GM23338 (cell line): ENCODE data around the gene NT5M. TPM values are rescaled to one million over a fixed set of nuclear protein-coding genes. Genes with fewer than 3 reads are reported as not detected.

ENCODE experiments used
- ATAC-seq: fragments of 200-7000 bp; cut with Tn5 transposase; 3 replicates; pipeline ENCODE4 v1.9.1; 2020
- DNase-seq: peaks from one replicate; pipeline ENCODE4 v3.0.0-alpha.2; 2015; ENCODE audit warnings: low spot score
- H2AFZ ChIP-seq: fragments of 200-600 bp; sonication (generic); 2 replicates; pipeline ENCODE4 v1.8.0; 2016; ENCODE audit warnings: antibody characterized with exemption, mild to moderate bottlenecking, moderate library complexity
- H3F3A ChIP-seq: fragments of 200-600 bp; sonication (generic); replicated peaks from 2 replicates; pipeline ENCODE4 v1.8.0; 2017; ENCODE audit warnings: antibody characterized with exemption, mixed run types, low read depth
- H3K27ac ChIP-seq: fragments of 200-600 bp; sonication (generic); 2 replicates; pipeline ENCODE4 v1.6.1; 2016; ENCODE audit warnings: low read depth
- H3K27me3 ChIP-seq: fragments of 200-600 bp; sonication (generic); 2 replicates; pipeline ENCODE4 v1.8.0; 2016; ENCODE audit warnings: mild to moderate bottlenecking, mixed run types, moderate library complexity; ENCODE audit not compliant: insufficient read depth
- H3K36me3 ChIP-seq: fragments of 200-600 bp; sonication (generic); 2 replicates; pipeline ENCODE4 v1.8.0; 2016; ENCODE audit warnings: mild to moderate bottlenecking; ENCODE audit not compliant: insufficient read depth
- H3K4me1 ChIP-seq: fragments of 200-600 bp; sonication (generic); 2 replicates; pipeline ENCODE4 v1.8.0; 2016; ENCODE audit warnings: mild to moderate bottlenecking, moderate library complexity; ENCODE audit not compliant: insufficient read depth
- H3K4me2 ChIP-seq: fragments of 200-600 bp; sonication (generic); 2 replicates; pipeline ENCODE4 v1.7.1; 2017; ENCODE audit warnings: mixed run types
- H3K4me3 ChIP-seq: fragments of 200-600 bp; sonication (generic); 2 replicates; pipeline ENCODE4 v1.6.1; 2016; ENCODE audit warnings: mixed run types
- H3K79me2 ChIP-seq: fragments of 200-600 bp; sonication (generic); replicated peaks from 2 replicates; pipeline ENCODE4 v1.8.0; 2017; ENCODE audit warnings: mild to moderate bottlenecking; ENCODE audit not compliant: insufficient read depth
- H3K9me2 ChIP-seq: fragments of 200-600 bp; sonication (generic); 2 replicates; pipeline ENCODE4 v1.8.0; 2017; ENCODE audit not compliant: insufficient read depth
- H4K20me1 ChIP-seq: fragments of 200-600 bp; sonication (generic); replicated peaks from 2 replicates; pipeline ENCODE4 v1.8.0; 2017; ENCODE audit warnings: mild to moderate bottlenecking; ENCODE audit not compliant: insufficient read depth
- H3K27ac Mint-ChIP-seq: 2 replicates; pipeline ENCODE4 v1.8.0; 2020; ENCODE audit warnings: inconsistent platforms, mild to moderate bottlenecking, moderate library complexity, mixed read lengths
- H3K27me3 Mint-ChIP-seq: 3 replicates; pipeline ENCODE4 v1.8.0; 2022; ENCODE audit warnings: low read depth, mild to moderate bottlenecking, moderate library complexity, mixed read lengths, inconsistent platforms; ENCODE audit not compliant: insufficient read depth, poor library complexity
- H3K36me3 Mint-ChIP-seq: 3 replicates; pipeline ENCODE4 v1.8.0; 2021; ENCODE audit warnings: low read depth, mild to moderate bottlenecking, inconsistent platforms, moderate library complexity, mixed read lengths
- H3K4me1 Mint-ChIP-seq: 3 replicates; pipeline ENCODE4 v1.8.0; 2020; ENCODE audit warnings: mild to moderate bottlenecking, inconsistent platforms, mixed read lengths
- H3K4me3 Mint-ChIP-seq: 3 replicates; pipeline ENCODE4 v1.8.0; 2021; ENCODE audit warnings: moderate library complexity, mild to moderate bottlenecking, inconsistent platforms, mixed read lengths
- H3K9me3 Mint-ChIP-seq: 3 replicates; pipeline ENCODE4 v1.8.0; 2020; ENCODE audit warnings: moderate library complexity, mild to moderate bottlenecking, inconsistent platforms, mixed read lengths
- CREB1 ChIP-seq: fragments of 250-450 bp; sonication (Bioruptor Pico); IDR thresholded peaks from 2 replicates; pipeline ENCODE4 v1.5.0; 2020; ENCODE audit warnings: low read depth, mild to moderate bottlenecking, moderate library complexity
- CTCF ChIP-seq, 2 experiments: fragments of 200-600 bp in 1 of 2; sonication (generic) in 1 of 2; conservative IDR thresholded peaks; 2 replicates each; pipeline versions ENCODE4 v1.5.1 to v1.6.1; 2016 to 2017; ENCODE audit warnings: antibody characterized with exemption in 2 of 2, low read depth in 2 of 2, mild to moderate bottlenecking in 2 of 2, moderate library complexity in 1 of 2
- ETS1 ChIP-seq: IDR thresholded peaks from 2 replicates; pipeline ENCODE4 v1.6.1; 2016; ENCODE audit warnings: antibody characterized with exemption
- EZH2 ChIP-seq: fragments of 200-600 bp; sonication (generic); IDR thresholded peaks from one replicate; pipeline ENCODE4 v1.8.0; 2017; ENCODE audit warnings: antibody characterized with exemption, mild to moderate bottlenecking, low read depth; ENCODE audit not compliant: unreplicated experiment
- EZH2phosphoT487 ChIP-seq: fragments of 200-600 bp; sonication (generic); IDR thresholded peaks from one replicate; pipeline ENCODE4 v1.8.1; 2018; ENCODE audit warnings: antibody characterized with exemption; ENCODE audit not compliant: unreplicated experiment
- JUNB ChIP-seq: IDR thresholded peaks from one replicate; pipeline ENCODE4 v1.6.1; 2016; ENCODE audit warnings: antibody characterized with exemption; ENCODE audit not compliant: unreplicated experiment
- NANOG ChIP-seq: IDR thresholded peaks from 2 replicates; pipeline ENCODE4 v1.6.1; 2016; ENCODE audit warnings: antibody characterized with exemption, borderline replicate concordance
- POLR2AphosphoS5 ChIP-seq: IDR thresholded peaks from 2 replicates; pipeline ENCODE4 v1.6.1; 2016; ENCODE audit warnings: antibody characterized with exemption, low read depth
- REST ChIP-seq: IDR thresholded peaks from one replicate; pipeline ENCODE4 v1.6.1; 2018; ENCODE audit warnings: antibody characterized with exemption; ENCODE audit not compliant: unreplicated experiment
- STAT1 ChIP-seq: IDR thresholded peaks from one replicate; pipeline ENCODE4 v1.6.1; 2016; ENCODE audit warnings: antibody characterized with exemption; ENCODE audit not compliant: unreplicated experiment
- ZNF114 ChIP-seq: fragments of 250-450 bp; sonication (Bioruptor Pico); IDR thresholded peaks from 2 replicates; pipeline ENCODE4 v1.5.0; 2020; ENCODE audit warnings: mild to moderate bottlenecking, moderate library complexity
- ZNF331 ChIP-seq: fragments of 250-450 bp; sonication (Bioruptor Pico); IDR thresholded peaks from 2 replicates; pipeline ENCODE4 v1.5.0; 2020; ENCODE audit warnings: low read depth, mild to moderate bottlenecking, moderate library complexity
- ZNF462 ChIP-seq: fragments of 250-450 bp; sonication (Bioruptor Pico); IDR thresholded peaks from 2 replicates; pipeline ENCODE4 v1.5.0; 2020; ENCODE audit warnings: mild to moderate bottlenecking, moderate library complexity
- polyA plus RNA-seq: library from polyadenylated mRNA; unstranded; fragments of >200 nt; fragmentation: Nextera tagmentation; extraction: Ambion mirVana; gene quantifications from 2 replicates; pipeline ENCODE4 v1.2.1, GENCODE V29; 2016
- total RNA-seq: library from RNA; depleted of rRNA; stranded (reverse); fragments of >200 nt; shearing (Covaris generic); gene quantifications from 2 replicates; pipeline ENCODE4 v1.2.3, GENCODE V29; 2014

Gene NT5M
- total and polyA plus RNA-seq, 2 experiments from 2014 or later = 6.0 to 10.6 TPM

GRCh38 chr17:17285951-17286350 lies 17.2 kb upstream of the NT5M start:
- no peak for ATAC-seq
- peaks cover 7% of the 10 kb centered on the region for H3K27me3 Mint-ChIP-seq

More at GRCh38 chr17:17285951-17286350, 17.2 kb upstream of the NT5M start:
- TF ChIP-seq ZNF462 (CRISPR knock-in tag) (no peak), ZNF114 (CRISPR knock-in tag) (no peak), EZH2phosphoT487 (no peak), EZH2 (no peak), REST (no peak), ZNF331 (CRISPR knock-in tag) (no peak), NANOG (no peak), CTCF (conservative IDR thresholded peaks at IDR 0.05; ENCODE audit: low read depth in 2 of 2) (no peak), CREB1 (CRISPR knock-in tag) (no peak), ETS1 (no peak), STAT1 (no peak), POLR2AphosphoS5 (no peak), JUNB (no peak)
- Histone ChIP-seq H4K20me1 (no peaks in the 10 kb centered on the region), H3K36me3 (no peaks in the 10 kb centered on the region), H3K79me2 (no peaks in the 10 kb centered on the region), H3K4me3 (no peak overlapping the region), H3K4me1 (0 out of 2 replicates have a peak, but pooled peaks cover 3% of the 10 kb centered on the region), H3K9me2 (no peaks in the 10 kb centered on the region), H3K27ac (no peak overlapping the region), H3F3A (no peaks in the 10 kb centered on the region), H2AFZ (no peak overlapping the region), H3K4me2 (no peak overlapping the region), H3K27me3 (no peaks in the 10 kb centered on the region)
- no peaks in the 10 kb centered on the region for H3K9me3 Mint-ChIP-seq
- no peak overlapping the region for H3K4me3 Mint-ChIP-seq
- H3K27ac Mint-ChIP-seq = no peak overlapping the region
- DNase-seq = no peak
- peaks cover 7% of the 10 kb centered on the region; the same call in 2 of the 3 replicates for H3K4me1 Mint-ChIP-seq
- no peaks in the 10 kb centered on the region; the same call in 2 of the 3 replicates for H3K36me3 Mint-ChIP-seq
